Posterior vena cava (tissue), 2 donors: Measurements from ENCODE around the gene MAMLD1. TPM values are rescaled to one million over a fixed set of nuclear protein-coding genes. Genes with fewer than 3 reads are reported as not detected.

Experiments used
- DNase-seq: peaks from one replicate; pipeline ENCODE4 v3.0.0-alpha.2; 2020; ENCODE audit warnings: low spot score
- intact Hi-C, 2 donors: fragments of 100-400 bp; cut with DNase I; formaldehyde crosslinking; loops; one replicate each; pipeline versions ENCODE4 v1.14.1 to v1.14.2; 2022 to 2023
- total RNA-seq, 2 donors: library from RNA; stranded (reverse); fragmentation: NEBNext Ultra II Directional; extraction: Animal tissue kit (Norgen Biotek cat#: 25700); gene quantifications; one replicate each; pipeline ENCODE4 v1.2.1, GENCODE V29; 2021
- donor health status: DM: yes; HTN: yes; CAD: no.
- donor health status: DM: yes; HTN: yes; CAD: no.

Gene MAMLD1
- total RNA-seq, 2 donors from 2014 or later = 10.9 to 12.8 TPM

DNA sequence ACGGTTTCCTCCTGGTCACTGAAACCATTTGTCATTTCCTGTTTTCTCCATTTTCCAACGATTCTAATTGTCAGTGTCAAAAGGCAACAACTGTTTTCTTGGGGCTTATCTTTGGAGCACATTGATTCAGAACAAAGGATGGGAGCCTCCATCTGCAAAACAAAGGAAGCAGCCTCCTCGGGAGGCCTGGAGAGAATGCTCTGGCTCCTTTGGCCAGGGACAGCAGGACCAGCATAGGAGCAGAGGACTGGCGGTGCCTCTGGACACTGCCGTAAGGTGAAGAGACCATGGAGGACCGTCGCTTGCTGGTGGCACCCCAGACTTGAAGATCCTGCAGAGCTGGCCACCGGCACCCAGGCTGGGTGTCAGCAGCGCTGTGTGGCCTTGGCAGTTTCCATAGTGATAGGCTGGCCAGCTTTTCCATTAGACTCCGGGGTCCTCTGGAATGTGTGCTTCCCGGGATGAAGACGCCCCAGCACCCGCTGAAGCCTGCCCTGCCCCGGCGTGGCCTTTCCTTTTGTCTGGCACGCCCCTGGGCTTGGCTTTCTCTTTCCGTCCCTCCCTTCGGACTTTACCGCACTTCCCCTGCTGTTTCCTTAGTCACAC, 144.2 kb downstream of the MAMLD1 start:
- no peak for DNase-seq
- intact Hi-C loops = no loop called here

DNA sequence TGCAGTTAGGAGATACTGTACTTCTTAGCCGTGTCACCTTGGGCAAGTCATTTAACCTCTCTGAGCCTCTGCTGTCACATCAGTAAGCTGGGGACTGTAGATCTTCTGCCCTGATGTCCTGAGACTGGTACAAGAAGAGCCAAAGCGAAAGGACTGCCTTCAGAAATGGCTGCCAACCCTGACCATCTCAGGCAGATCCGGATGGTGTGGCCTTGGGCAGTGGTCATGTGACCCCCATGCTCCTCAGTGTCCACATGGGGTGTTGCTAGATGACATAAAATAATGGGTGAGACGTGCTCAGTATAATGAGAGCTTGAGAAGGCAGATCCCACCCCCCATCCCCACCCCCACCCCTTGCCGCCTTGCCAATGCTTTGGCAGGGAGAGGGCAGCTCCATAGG, 144.9 kb downstream of the MAMLD1 start:
- no peak for DNase-seq
- intact Hi-C loops = no loop called here

- intact Hi-C loops = no loop called here
- DNase-seq = peak; percentile 87
Observed at GRCh38 chrX:150508451-150509367, 145.6 kb downstream of the MAMLD1 start.

- intact Hi-C loops = no loop called here
- DNase-seq = no peak
Observed at GRCh38 chrX:150509703-150510102, 146.6 kb downstream of the MAMLD1 start.

DNA sequence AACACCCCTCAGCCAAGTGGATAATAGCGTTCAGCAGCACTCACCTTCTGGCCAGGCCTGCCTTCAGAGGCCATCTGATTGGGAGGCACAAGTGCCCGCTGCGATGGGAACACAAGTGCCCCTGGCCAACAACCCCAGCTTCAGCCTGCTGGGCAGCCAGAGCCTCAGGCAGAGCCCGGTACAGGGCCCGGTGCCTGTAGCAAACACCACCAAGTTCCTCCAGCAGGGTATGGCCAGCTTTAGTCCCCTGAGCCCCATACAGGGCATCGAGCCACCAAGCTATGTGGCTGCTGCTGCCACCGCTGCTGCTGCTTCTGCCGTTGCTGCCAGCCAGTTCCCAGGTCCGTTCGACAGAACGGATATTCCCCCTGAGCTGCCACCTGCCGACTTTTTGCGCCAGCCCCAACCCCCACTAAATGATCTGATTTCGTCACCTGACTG, 149.4 kb downstream of the MAMLD1 start:
- no peak for DNase-seq
- intact Hi-C loops = no loop called here

GRCh38 chrX:150513544-150513943, 150.4 kb downstream of the MAMLD1 start:
- intact Hi-C loops = no loop called here
- no peak for DNase-seq

- no peak for DNase-seq
- intact Hi-C loops = no loop called here
Observed at GRCh38 chrX:150514462-150514861, 151.3 kb downstream of the MAMLD1 start.

GRCh38 chrX:150515801-150516200, 152.7 kb downstream of the MAMLD1 start:
- DNase-seq = no peak

DNA sequence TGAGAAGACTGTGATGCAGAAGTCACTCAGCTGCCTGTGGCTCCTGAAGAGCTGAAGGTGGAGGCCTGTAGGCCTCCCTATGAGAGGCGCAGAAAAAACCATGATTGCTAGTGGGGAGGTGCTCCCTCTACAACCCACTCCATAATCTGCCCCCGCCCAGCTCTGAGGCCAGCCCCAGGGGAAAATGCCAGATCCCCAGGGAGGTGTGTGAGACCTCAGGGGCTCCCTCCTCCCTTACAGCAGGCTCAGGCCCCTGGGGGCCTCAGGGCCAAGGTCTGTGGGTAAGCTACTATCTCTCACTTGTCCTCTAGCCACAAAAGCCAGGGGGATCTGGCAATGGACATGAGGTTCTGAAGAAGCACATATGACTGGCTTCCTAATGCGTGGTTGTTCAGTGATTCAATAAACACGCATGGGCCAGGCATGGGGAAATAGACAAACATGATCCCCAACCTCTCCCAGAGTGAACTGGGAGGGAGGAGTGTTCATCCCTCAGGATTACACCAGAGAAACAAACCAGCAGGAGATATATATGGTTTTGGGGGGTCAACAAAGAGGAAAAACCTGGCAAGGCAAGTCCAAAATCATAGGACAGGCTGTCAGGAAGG, 154.3 kb downstream of the MAMLD1 start:
- DNase-seq = no peak
- intact Hi-C loops = no loop called here

More at GRCh38 chrX:150515801-150516200, 152.7 kb downstream of the MAMLD1 start:
- intact Hi-C loops = no loop called here

- DNase-seq = no peak
- intact Hi-C loops = no loop called here
Observed at GRCh38 chrX:150522494-150522893, 159.4 kb downstream of the MAMLD1 start.

- DNase-seq = no peak
- intact Hi-C loops = no loop called here
Observed at GRCh38 chrX:150525061-150525919, 162.2 kb downstream of the MAMLD1 start.

DNA sequence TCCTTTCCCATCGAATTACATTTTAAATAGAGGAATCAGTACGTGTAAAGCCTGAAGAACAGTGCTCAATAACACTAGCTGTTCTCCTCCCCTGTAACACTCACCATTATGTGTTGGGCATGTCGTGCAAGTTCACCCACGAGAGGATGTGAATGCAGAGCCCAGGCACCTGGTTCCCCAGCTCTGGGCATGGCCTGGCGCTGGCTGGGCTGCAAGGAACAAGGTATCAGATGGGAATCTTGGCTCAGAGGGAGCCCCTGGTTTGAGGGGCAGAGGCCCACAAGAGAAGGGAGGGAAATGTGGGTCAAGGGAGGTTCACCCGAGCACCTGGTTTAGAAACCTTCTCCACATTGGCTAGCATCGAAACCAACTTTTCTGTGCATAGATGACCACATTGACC, 163.6 kb downstream of the MAMLD1 start:
- DNase-seq = no peak
- intact Hi-C loops = no loop called here

DNA sequence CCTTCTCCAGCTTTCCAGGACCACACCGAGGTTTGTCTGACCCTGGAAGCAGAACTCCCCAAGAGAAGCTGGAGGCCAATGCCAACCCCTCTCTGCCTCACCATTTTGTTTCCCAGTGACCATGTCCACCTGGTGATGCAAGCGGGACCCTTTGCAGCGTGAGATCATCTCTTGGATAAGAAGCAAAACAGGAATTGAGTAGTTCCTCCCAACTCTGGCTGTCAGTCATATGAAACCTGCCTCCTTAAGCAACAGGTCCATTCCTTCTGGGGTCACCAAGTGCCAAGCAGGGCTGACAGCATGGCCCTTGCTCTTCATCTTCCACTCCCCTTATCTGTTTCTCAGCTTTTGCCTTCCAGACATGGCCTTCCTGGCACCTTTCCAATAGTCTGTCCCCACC, 164.0 kb downstream of the MAMLD1 start:
- intact Hi-C loops = no loop called here
- DNase-seq = no peak

DNA sequence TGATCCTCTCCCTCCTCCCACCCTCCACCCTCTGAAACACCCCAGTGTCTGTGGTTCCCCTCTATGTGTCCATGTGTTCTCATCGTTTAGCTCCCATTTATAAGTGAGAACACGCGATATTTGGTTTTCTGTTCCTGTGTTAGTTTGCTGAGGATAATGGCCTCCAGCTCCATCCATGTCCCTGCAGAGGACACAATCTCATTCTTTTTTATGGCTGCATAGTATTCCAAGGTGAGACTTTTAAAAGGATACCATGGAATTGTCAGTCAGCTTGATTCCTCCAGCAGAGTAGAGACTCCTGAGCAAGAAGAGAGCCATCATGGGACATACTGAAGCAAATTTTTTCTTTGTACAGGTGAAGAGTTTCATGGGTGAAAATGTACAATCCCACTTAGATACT, 166.5 kb downstream of the MAMLD1 start:
- DNase-seq = no peak
- intact Hi-C loops = no loop called here

GRCh38 chrX:150530821-150531220, 167.7 kb downstream of the MAMLD1 start:
- intact Hi-C loops = no loop called here
- no peak for DNase-seq

DNA sequence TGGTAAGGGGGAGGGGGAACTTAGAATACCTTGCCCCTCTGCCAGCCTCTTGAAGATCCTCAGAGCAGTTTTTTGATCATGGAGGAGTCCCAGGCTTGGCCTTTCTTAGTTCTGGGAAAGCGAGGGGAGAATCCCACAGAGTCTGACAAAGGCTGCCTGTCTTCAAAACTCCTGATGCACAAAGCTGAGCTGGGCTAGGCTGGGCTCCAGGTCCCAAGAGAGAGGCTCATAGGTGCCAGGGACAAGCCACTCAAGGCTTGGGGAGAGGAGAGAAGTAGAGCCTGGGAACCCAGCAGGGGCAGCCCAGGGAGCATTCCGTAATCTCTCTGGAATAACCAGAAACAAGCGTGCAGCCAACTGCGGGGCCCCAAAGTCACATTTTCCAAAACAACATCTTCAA, 168.3 kb downstream of the MAMLD1 start:
- no peak for DNase-seq
- intact Hi-C loops = no loop called here

- DNase-seq = no peak
Observed at GRCh38 chrX:150533863-150534262, 170.7 kb downstream of the MAMLD1 start.

DNA sequence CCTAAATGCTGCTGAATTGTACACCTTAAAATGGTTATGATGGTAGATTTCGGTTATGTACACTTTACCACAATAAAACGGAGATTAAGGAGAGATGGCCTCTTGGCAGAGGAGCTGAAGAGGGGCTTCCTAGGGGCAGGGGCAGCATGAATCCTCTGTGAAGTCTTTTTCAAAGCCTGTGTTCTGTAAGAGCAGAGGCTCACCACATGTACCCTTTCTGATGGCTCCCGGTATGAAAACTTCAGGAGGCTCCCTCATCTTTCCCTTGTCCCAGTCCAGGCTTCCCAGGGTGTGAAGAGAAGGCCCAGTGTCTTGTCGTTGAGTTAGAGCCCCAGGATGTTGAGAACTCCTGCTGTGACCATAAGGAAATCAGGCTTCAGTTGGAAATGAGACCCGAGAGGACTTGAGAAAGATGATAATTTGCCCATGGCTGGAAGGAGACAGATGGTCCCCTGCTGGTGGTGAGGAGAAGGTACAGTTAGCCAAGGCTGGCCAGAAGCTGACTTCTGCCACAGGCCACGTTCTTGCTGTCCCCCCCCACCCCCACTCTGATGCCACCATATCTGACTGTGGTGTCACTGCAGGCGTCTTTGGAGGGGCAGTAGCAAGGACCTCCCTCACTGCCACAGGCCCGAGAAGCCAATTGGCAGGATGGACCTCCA, 173.5 kb downstream of the MAMLD1 start:
- no peak for DNase-seq
- intact Hi-C loops = no loop called here

More at GRCh38 chrX:150533863-150534262, 170.7 kb downstream of the MAMLD1 start:
- intact Hi-C loops = no loop called here

DNA sequence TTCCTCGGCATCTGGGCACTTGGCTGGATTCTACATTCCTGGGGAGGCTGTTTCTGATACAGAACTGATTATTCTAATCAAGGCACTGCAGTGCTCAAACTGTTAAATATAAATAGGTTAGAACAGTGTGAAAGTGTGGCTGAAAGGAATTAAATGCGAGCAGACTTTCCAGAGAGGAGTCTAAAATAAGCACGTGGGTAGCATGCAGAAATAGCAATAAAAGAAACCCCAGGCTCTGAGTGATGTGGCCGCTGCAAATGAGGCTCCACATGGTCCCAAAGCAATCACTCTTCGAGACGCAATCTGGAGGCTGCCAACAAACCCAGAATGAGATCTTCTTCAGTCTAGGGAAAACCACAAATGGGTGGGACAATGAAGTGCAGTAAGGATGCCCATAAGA, 174.7 kb downstream of the MAMLD1 start:
- no peak for DNase-seq
- intact Hi-C loops = no loop called here
